ENCODE results near the gene MAP2.

DNA sequence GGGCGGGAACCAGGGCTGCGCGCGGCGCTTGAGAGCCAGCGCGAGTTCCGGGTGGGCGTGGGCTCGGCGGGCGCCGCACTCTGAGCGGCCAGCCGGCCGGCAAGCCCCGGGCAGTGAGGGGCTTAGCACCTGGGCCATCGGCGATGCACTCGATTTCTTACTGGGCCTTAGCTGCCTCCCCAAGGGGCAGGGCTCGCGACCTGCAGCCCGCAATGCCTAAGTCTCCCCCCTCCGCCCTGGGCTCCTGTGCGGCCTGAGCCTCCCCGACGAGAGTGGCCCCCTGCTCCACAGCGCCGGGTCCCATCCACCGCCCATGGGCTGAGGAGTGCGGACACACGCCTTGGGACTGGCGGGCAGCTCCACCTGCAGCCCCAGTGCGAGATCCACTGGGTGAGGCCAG, 36.5 kb upstream of the MAP2 start:
- TF ChIP-seq, protein P1, sequence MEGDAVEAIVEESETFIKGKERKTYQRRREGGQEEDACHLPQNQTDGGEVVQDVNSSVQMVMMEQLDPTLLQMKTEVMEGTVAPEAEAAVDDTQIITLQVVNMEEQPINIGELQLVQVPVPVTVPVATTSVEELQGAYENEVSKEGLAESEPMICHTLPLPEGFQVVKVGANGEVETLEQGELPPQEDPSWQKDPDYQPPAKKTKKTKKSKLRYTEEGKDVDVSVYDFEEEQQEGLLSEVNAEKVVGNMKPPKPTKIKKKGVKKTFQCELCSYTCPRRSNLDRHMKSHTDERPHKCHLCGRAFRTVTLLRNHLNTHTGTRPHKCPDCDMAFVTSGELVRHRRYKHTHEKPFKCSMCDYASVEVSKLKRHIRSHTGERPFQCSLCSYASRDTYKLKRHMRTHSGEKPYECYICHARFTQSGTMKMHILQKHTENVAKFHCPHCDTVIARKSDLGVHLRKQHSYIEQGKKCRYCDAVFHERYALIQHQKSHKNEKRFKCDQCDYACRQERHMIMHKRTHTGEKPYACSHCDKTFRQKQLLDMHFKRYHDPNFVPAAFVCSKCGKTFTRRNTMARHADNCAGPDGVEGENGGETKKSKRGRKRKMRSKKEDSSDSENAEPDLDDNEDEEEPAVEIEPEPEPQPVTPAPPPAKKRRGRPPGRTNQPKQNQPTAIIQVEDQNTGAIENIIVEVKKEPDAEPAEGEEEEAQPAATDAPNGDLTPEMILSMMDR (IDR thresholded peaks at IDR 0.05) = no peak
- no peak for TF ChIP-seq POLR2A (IDR thresholded peaks at IDR 0.05)
